K562 (cell line): Measurements from ENCODE around the gene GMEB1. TPM values are rescaled to one million over a fixed set of nuclear protein-coding genes. Genes with fewer than 3 reads are reported as not detected.

Experiments
- ARHGAP35 ChIP-seq: fragments of 450-650 bp; IDR thresholded peaks from 2 replicates; pipeline ENCODE4 v1.6.1; 2018; ENCODE audit not compliant: partially characterized antibody
- BCOR ChIP-seq: fragments of 450-650 bp; IDR thresholded peaks from 2 replicates; pipeline ENCODE4 v1.6.1; 2016
- CHD2 ChIP-seq: IDR thresholded peaks from 2 replicates; pipeline ENCODE4 v1.6.1; 2011; ENCODE audit warnings: low read depth, low read length
- CREBBP ChIP-seq: IDR thresholded peaks from one replicate; pipeline ENCODE4 v1.6.1; 2012; ENCODE audit warnings: low read depth, mild to moderate bottlenecking, control low read depth, inconsistent platforms, low read length
- CTBP1 ChIP-seq: fragments of 450-650 bp; IDR thresholded peaks from 2 replicates; pipeline ENCODE4 v1.6.1; 2016; ENCODE audit warnings: borderline replicate concordance
- GATAD2A ChIP-seq: fragments of 450-650 bp; IDR thresholded peaks from 2 replicates; pipeline ENCODE4 v1.6.1; 2017
- MYNN ChIP-seq, 2 experiments: sonication (generic); formaldehyde crosslinking in 1 of 2; IDR thresholded peaks; 2 replicates each; pipeline versions ENCODE4 v1.5.0 to v1.6.1; 2016 to 2020; ENCODE audit warnings: antibody characterized with exemption in 1 of 2, missing genetic modification reagents in 1 of 2
- NCOA6 ChIP-seq: fragments of 450-650 bp; IDR thresholded peaks from 2 replicates; pipeline ENCODE4 v1.6.1; 2017; ENCODE audit warnings: mild to moderate bottlenecking
- PML ChIP-seq: IDR thresholded peaks from 2 replicates; pipeline ENCODE4 v1.6.1; 2012; ENCODE audit warnings: low read length, inconsistent platforms
- RBFOX2 ChIP-seq: fragments of 200-400 bp; formaldehyde crosslinking; IDR thresholded peaks from 2 replicates; pipeline ENCODE4 v1.6.1; 2017; ENCODE audit warnings: low read depth, mild to moderate bottlenecking, low read length, moderate library complexity
- SOX6 ChIP-seq: fragments of 450-650 bp; IDR thresholded peaks from 2 replicates; pipeline ENCODE4 v1.6.1; 2014; ENCODE audit warnings: mild to moderate bottlenecking
- TCF7 ChIP-seq: sonication (generic); IDR thresholded peaks from 2 replicates; pipeline ENCODE4 v1.6.1; 2016; ENCODE audit warnings: antibody characterized with exemption, borderline replicate concordance
- TEAD1 ChIP-seq, 2 experiments: fragments of 450-650 bp in 1 of 2; sonication (generic) in 1 of 2; formaldehyde crosslinking; IDR thresholded peaks; 2 replicates each; pipeline versions ENCODE4 v1.4.0 to v1.8.0; 2020 to 2022; ENCODE audit warnings: mild to moderate bottlenecking in 2 of 2, missing genetic modification reagents in 1 of 2
- ZFP1 ChIP-seq: fragments of 450-650 bp; formaldehyde crosslinking; IDR thresholded peaks from 2 replicates; pipeline ENCODE4 v1.4.0; 2020; ENCODE audit warnings: mild to moderate bottlenecking, mixed read lengths
- ZNF445 ChIP-seq: fragments of 250-450 bp; sonication (Bioruptor Pico); IDR thresholded peaks from 2 replicates; pipeline ENCODE4 v1.4.0; 2020; ENCODE audit warnings: low read depth, mild to moderate bottlenecking, moderate library complexity
- ZZZ3 ChIP-seq: fragments of 450-650 bp; IDR thresholded peaks from 2 replicates; pipeline ENCODE4 v1.6.1; 2016; ENCODE audit warnings: antibody characterized with exemption, mild to moderate bottlenecking, moderate library complexity
- polyA plus RNA-seq, 8 experiments: library from polyadenylated mRNA; depleted of rRNA in 4 of 8; stranded (reverse) in 5 of 8; unstranded in 3 of 8; fragments of >200 nt; fragmentation: Nextera tagmentation in 2 of 8; fragmentation: Illumina TruSeq in 1 of 8; extraction: Ambion mirVana in 2 of 8; extraction: Trizol in 1 of 8; gene quantifications; 2 replicates each; pipeline versions ENCODE4 v1.2.1 to v1.2.3, GENCODE V29; 2011 to 2014; ENCODE audit warnings: inconsistent platforms in 1 of 8, missing spikeins in 1 of 8
- total RNA-seq, 7 experiments: library from RNA; depleted of rRNA in 6 of 7; stranded (reverse); fragments of >200 nt in 6 of 7; fragmentation: Illumina TruSeq in 2 of 7; extraction: Trizol in 2 of 7; gene quantifications; 2 replicates each; pipeline versions ENCODE4 v1.2.1 to v1.2.3, GENCODE V29; 2011 to 2021; ENCODE audit warnings: low replicate concordance in 1 of 7
- TF ChIP-seq, protein P1 (sequence below): sonication (generic); formaldehyde crosslinking; IDR thresholded peaks from 2 replicates; pipeline ENCODE4 v1.8.1; 2023; ENCODE audit warnings: mild to moderate bottlenecking, missing genetic modification reagents
- TF ChIP-seq, protein P2 (sequence below): fragments of 200-800 bp; sonication (Bioruptor generic); IDR thresholded peaks from 2 replicates; pipeline ENCODE4 v1.6.1; 2017; ENCODE audit warnings: missing genetic modification characterization, missing compliant biosample characterization
- TF ChIP-seq, protein P3 (sequence below), 2 experiments: fragments of 450-650 bp in 1 of 2; sonication (generic) in 1 of 2; formaldehyde crosslinking; conservative IDR thresholded peaks; 2 replicates each; pipeline versions ENCODE4 v1.4.0 to v1.8.1; 2020 to 2022; ENCODE audit warnings: mild to moderate bottlenecking in 1 of 2, missing genetic modification reagents in 1 of 2
- TF ChIP-seq, protein P4 (sequence below): fragments of 450-650 bp; IDR thresholded peaks from 2 replicates; pipeline ENCODE4 v1.6.1; 2016
- TF ChIP-seq, protein P5 (sequence below), 2 experiments: fragments of 450-650 bp in 1 of 2; sonication (generic) in 1 of 2; formaldehyde crosslinking in 1 of 2; IDR thresholded peaks in 1 of 2; conservative IDR thresholded peaks in 1 of 2; 2 replicates each; pipeline versions ENCODE4 v1.6.1 to v1.8.1; 2016 to 2023; ENCODE audit warnings: mild to moderate bottlenecking in 2 of 2, moderate library complexity in 2 of 2, inconsistent platforms in 1 of 2, missing genetic modification reagents in 1 of 2

The GMEB1 gene
- total and polyA plus RNA-seq, 9 of the 15 experiments (the other 6 are each of a cell fraction or from before 2014, with no cell fraction given): 6.6 to 17.5 (median 8.5) TPM

DNA sequence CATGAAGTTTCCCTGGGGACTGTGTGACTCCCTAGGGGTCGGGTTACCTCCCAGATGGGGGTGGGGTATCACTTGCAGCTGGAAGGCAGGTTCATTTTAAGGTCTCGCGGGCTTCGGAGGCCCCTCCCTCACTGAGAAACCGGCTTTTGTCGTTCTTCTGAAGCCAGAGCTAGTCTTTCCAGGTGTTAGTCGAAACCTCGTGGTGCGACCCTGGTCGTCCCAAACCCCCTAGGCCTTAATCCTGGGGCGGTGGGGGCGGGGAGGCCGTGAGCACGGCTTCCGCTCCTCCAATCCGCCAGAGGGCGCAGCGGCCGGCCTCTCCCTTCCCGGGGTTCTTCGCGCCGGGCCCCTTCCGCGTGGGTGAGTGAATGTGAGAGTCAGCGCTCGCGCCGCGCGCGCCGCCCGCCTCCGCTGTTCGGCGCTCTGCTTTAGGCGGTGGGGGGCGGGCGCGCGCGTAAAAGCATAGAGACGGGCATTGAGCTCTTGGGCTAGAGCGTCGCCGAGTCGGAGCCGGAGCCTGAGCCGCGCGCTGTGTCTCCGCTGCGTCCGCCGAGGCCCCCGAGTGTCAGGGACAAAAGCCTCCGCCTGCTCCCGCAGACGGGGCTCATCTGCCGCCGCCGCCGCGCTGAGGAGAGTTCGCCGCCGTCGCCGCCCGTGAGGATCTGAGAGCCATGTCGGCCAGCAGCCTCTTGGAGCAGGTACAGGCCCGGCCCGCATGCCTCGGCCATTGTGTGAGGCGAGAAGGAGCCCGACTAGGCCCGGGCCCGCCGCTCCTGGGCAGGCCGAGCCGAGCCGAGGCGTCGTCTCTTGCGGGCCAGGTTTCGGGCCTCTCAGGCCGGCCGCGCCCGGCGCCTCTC, 68.1 kb downstream of the GMEB1 start, which contains the start of gene YTHDF2 (continued):
- TF ChIP-seq, protein P1, sequence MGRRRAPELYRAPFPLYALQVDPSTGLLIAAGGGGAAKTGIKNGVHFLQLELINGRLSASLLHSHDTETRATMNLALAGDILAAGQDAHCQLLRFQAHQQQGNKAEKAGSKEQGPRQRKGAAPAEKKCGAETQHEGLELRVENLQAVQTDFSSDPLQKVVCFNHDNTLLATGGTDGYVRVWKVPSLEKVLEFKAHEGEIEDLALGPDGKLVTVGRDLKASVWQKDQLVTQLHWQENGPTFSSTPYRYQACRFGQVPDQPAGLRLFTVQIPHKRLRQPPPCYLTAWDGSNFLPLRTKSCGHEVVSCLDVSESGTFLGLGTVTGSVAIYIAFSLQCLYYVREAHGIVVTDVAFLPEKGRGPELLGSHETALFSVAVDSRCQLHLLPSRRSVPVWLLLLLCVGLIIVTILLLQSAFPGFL (CRISPR knock-in tag): no peak; the same call in 1 of the 2 replicates
- 0 out of 2 replicates have a peak, but pooled peaks have one; percentile 4 for TF ChIP-seq TCF7
- peak; percentile 99 for TF ChIP-seq RBFOX2
- peak; percentile 68 for TF ChIP-seq MYNN (IDR thresholded peaks at IDR 0.05)
- peak; percentile 53; the same call in 1 of the 2 replicates for TF ChIP-seq MYNN (CRISPR knock-in tag; IDR thresholded peaks at IDR 0.05)
- peak; percentile 88 for TF ChIP-seq CHD2
- peak; percentile 42; the same call in 1 of the 2 replicates for TF ChIP-seq BCOR
- TF ChIP-seq, protein P2, sequence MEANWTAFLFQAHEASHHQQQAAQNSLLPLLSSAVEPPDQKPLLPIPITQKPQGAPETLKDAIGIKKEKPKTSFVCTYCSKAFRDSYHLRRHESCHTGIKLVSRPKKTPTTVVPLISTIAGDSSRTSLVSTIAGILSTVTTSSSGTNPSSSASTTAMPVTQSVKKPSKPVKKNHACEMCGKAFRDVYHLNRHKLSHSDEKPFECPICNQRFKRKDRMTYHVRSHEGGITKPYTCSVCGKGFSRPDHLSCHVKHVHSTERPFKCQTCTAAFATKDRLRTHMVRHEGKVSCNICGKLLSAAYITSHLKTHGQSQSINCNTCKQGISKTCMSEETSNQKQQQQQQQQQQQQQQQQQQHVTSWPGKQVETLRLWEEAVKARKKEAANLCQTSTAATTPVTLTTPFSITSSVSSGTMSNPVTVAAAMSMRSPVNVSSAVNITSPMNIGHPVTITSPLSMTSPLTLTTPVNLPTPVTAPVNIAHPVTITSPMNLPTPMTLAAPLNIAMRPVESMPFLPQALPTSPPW (CRISPR knock-in tag): peak; percentile 93
- peak; percentile 62; the same call in 1 of the 2 replicates for TF ChIP-seq GATAD2A
- TF ChIP-seq SOX6: peak; percentile 82
- peak; percentile 98 for TF ChIP-seq CTBP1
- TF ChIP-seq, protein P3, sequence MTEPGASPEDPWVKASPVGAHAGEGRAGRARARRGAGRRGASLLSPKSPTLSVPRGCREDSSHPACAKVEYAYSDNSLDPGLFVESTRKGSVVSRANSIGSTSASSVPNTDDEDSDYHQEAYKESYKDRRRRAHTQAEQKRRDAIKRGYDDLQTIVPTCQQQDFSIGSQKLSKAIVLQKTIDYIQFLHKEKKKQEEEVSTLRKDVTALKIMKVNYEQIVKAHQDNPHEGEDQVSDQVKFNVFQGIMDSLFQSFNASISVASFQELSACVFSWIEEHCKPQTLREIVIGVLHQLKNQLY (CRISPR knock-in tag; conservative IDR thresholded peaks at IDR 0.05): 0 out of 4 replicates have a peak, but pooled peaks of 1 of the 2 experiments have one; percentile 19
- TF ChIP-seq TEAD1 (CRISPR knock-in tag; IDR thresholded peaks at IDR 0.05): peak in 1 of 2 experiments; percentile 73; a peak in 3 of 4 replicates
- TF ChIP-seq NCOA6: no peak
- TF ChIP-seq, protein P4, sequence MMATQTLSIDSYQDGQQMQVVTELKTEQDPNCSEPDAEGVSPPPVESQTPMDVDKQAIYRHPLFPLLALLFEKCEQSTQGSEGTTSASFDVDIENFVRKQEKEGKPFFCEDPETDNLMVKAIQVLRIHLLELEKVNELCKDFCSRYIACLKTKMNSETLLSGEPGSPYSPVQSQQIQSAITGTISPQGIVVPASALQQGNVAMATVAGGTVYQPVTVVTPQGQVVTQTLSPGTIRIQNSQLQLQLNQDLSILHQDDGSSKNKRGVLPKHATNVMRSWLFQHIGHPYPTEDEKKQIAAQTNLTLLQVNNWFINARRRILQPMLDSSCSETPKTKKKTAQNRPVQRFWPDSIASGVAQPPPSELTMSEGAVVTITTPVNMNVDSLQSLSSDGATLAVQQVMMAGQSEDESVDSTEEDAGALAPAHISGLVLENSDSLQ: no peak
- TF ChIP-seq ARHGAP35: no peak
- TF ChIP-seq ZZZ3: peak; percentile 94
- TF ChIP-seq, protein P5, sequence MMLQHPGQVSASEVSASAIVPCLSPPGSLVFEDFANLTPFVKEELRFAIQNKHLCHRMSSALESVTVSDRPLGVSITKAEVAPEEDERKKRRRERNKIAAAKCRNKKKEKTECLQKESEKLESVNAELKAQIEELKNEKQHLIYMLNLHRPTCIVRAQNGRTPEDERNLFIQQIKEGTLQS (IDR thresholded peaks at IDR 0.05): peak; percentile 68
- TF ChIP-seq, protein P5 (CRISPR knock-in tag; conservative IDR thresholded peaks at IDR 0.05): peak; percentile 84
- peak; percentile 51; the same call in 1 of the 2 replicates for TF ChIP-seq PML
- no peak for TF ChIP-seq ZFP1 (CRISPR knock-in tag)
- no peak for TF ChIP-seq ZNF445
- TF ChIP-seq CREBBP: no peak
